ENCODE measurements around the gene SKOR2. TPM values are rescaled to one million over a fixed set of nuclear protein-coding genes. Genes with fewer than 3 reads are reported as not detected.

The SKOR2 gene
- total and polyA plus RNA-seq, 9 of the 15 experiments (the other 6 are each of a cell fraction or from before 2014, with no cell fraction given), result not detected

DNA sequence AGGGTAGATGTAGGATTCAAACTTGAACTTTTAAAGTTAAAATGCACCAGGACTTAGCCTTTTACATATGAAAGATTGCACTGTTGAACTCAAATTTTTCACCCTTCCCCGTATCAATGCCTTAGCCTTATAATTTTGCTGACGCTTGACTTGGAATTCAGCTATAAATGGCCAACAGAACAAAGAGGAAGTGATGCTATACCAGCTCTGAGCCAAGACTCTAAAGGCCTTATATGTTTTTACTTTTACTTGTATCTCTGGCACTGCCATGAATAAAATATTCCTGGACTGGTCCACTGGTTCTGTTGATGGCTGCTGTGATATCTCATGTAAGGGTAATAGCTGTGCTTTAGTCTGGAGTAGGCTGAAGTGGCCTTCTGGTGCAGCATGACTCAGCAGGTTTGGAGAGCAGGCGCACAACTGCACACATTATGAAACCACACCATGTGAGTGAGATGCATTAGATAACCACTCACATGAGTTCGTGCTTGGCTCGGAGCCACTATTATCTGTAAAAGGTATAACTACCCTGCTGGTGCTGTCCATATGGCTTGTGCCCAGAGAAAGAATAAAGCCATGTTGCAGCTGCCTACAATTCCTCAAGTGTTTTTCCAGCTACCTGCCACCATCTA, 66.9 kb downstream of the SKOR2 start (continued):
- TF ChIP-seq YY1 (IDR thresholded peaks at IDR 0.05; ENCODE audit: borderline replicate concordance in 1 of 3, control insufficient read depth in 1 of 3, extremely low read depth in 1 of 3, insufficient read depth in 3 of 3, insufficient read length in 1 of 3, insufficient replicate concordance in 2 of 3, low read depth in 1 of 3, low read length in 2 of 3) (peak in 1 of 3 experiments; percentile 32), FUS (optimal IDR thresholded peaks at IDR 0.05; ENCODE audit: low read depth, low read length) (no peak), FOXK2 (conservative IDR thresholded peaks at IDR 0.05 in 1 of 2, IDR thresholded peaks at IDR 0.05 in 1 of 2; ENCODE audit: low read depth in 2 of 2) (no peak), CBX3 (IDR thresholded peaks at IDR 0.05; ENCODE audit: borderline replicate concordance in 1 of 2, low read length in 2 of 2) (peak in 1 of 2 experiments; percentile 96; a peak in 2 of 3 replicates), PML (IDR thresholded peaks at IDR 0.05; ENCODE audit: low read length) (no peak), ZC3H8 (IDR thresholded peaks at IDR 0.05) (no peak), NCOA4 (IDR thresholded peaks at IDR 0.05; ENCODE audit: partially characterized antibody) (no peak), ZNF57 (CRISPR knock-in tag; IDR thresholded peaks at IDR 0.05) (no peak), BDP1 (IDR thresholded peaks at IDR 0.05; ENCODE audit: insufficient read depth, insufficient read length) (no peak), PHB (CRISPR knock-in tag; IDR thresholded peaks at IDR 0.05) (no peak), CSDE1 (IDR thresholded peaks at IDR 0.05) (no peak), NFRKB (IDR thresholded peaks at IDR 0.05; ENCODE audit: low read depth) (no peak)
- TF ChIP-seq, protein P1, sequence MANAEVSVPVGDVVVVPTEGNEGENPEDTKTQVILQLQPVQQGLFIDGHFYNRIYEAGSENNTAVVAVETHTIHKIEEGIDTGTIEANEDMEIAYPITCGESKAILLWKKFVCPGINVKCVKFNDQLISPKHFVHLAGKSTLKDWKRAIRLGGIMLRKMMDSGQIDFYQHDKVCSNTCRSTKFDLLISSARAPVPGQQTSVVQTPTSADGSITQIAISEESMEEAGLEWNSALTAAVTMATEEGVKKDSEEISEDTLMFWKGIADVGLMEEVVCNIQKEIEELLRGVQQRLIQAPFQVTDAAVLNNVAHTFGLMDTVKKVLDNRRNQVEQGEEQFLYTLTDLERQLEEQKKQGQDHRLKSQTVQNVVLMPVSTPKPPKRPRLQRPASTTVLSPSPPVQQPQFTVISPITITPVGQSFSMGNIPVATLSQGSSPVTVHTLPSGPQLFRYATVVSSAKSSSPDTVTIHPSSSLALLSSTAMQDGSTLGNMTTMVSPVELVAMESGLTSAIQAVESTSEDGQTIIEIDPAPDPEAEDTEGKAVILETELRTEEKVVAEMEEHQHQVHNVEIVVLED (CRISPR knock-in tag; IDR thresholded peaks at IDR 0.05), result no peak
- TF ChIP-seq, protein P2, sequence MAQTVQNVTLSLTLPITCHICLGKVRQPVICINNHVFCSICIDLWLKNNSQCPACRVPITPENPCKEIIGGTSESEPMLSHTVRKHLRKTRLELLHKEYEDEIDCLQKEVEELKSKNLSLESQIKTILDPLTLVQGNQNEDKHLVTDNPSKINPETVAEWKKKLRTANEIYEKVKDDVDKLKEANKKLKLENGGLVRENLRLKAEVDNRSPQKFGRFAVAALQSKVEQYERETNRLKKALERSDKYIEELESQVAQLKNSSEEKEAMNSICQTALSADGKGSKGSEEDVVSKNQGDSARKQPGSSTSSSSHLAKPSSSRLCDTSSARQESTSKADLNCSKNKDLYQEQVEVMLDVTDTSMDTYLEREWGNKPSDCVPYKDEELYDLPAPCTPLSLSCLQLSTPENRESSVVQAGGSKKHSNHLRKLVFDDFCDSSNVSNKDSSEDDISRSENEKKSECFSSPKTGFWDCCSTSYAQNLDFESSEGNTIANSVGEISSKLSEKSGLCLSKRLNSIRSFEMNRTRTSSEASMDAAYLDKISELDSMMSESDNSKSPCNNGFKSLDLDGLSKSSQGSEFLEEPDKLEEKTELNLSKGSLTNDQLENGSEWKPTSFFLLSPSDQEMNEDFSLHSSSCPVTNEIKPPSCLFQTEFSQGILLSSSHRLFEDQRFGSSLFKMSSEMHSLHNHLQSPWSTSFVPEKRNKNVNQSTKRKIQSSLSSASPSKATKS (CRISPR knock-in tag; IDR thresholded peaks at IDR 0.05), result no peak
- TF ChIP-seq, protein P3, sequence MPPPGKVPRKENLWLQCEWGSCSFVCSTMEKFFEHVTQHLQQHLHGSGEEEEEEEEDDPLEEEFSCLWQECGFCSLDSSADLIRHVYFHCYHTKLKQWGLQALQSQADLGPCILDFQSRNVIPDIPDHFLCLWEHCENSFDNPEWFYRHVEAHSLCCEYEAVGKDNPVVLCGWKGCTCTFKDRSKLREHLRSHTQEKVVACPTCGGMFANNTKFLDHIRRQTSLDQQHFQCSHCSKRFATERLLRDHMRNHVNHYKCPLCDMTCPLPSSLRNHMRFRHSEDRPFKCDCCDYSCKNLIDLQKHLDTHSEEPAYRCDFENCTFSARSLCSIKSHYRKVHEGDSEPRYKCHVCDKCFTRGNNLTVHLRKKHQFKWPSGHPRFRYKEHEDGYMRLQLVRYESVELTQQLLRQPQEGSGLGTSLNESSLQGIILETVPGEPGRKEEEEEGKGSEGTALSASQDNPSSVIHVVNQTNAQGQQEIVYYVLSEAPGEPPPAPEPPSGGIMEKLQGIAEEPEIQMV (tag; conservative IDR thresholded peaks at IDR 0.05; ENCODE audit: low read depth), result no peak
- TF ChIP-seq, protein P4, sequence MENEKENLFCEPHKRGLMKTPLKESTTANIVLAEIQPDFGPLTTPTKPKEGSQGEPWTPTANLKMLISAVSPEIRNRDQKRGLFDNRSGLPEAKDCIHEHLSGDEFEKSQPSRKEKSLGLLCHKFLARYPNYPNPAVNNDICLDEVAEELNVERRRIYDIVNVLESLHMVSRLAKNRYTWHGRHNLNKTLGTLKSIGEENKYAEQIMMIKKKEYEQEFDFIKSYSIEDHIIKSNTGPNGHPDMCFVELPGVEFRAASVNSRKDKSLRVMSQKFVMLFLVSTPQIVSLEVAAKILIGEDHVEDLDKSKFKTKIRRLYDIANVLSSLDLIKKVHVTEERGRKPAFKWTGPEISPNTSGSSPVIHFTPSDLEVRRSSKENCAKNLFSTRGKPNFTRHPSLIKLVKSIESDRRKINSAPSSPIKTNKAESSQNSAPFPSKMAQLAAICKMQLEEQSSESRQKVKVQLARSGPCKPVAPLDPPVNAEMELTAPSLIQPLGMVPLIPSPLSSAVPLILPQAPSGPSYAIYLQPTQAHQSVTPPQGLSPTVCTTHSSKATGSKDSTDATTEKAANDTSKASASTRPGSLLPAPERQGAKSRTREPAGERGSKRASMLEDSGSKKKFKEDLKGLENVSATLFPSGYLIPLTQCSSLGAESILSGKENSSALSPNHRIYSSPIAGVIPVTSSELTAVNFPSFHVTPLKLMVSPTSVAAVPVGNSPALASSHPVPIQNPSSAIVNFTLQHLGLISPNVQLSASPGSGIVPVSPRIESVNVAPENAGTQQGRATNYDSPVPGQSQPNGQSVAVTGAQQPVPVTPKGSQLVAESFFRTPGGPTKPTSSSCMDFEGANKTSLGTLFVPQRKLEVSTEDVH (IDR thresholded peaks at IDR 0.05; ENCODE audit: low read depth, partially characterized antibody), result no peak
- TF ChIP-seq, protein P5, sequence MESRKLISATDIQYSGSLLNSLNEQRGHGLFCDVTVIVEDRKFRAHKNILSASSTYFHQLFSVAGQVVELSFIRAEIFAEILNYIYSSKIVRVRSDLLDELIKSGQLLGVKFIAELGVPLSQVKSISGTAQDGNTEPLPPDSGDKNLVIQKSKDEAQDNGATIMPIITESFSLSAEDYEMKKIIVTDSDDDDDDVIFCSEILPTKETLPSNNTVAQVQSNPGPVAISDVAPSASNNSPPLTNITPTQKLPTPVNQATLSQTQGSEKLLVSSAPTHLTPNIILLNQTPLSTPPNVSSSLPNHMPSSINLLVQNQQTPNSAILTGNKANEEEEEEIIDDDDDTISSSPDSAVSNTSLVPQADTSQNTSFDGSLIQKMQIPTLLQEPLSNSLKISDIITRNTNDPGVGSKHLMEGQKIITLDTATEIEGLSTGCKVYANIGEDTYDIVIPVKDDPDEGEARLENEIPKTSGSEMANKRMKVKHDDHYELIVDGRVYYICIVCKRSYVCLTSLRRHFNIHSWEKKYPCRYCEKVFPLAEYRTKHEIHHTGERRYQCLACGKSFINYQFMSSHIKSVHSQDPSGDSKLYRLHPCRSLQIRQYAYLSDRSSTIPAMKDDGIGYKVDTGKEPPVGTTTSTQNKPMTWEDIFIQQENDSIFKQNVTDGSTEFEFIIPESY (CRISPR knock-in tag; IDR thresholded peaks at IDR 0.05), result no peak
